Lower leg skin (tissue), 3 donors: ENCODE measurements around the gene DNAJC22.

Source experiments
- POLR2A ChIP-seq, 2 donors: fragments of 450-650 bp; IDR thresholded peaks; one replicate each; pipeline ENCODE4 v1.6.1; 2016 to 2017; ENCODE audit warnings: antibody characterized with exemption in 2 of 2, mild to moderate bottlenecking in 1 of 2, moderate library complexity in 1 of 2
- TF ChIP-seq, protein P1 (sequence below), 3 donors: fragments of 450-650 bp; IDR thresholded peaks; one replicate each; pipeline ENCODE4 v1.5.1; 2016; ENCODE audit warnings: antibody characterized with exemption in 3 of 3, mild to moderate bottlenecking in 3 of 3, moderate library complexity in 2 of 3

DNA sequence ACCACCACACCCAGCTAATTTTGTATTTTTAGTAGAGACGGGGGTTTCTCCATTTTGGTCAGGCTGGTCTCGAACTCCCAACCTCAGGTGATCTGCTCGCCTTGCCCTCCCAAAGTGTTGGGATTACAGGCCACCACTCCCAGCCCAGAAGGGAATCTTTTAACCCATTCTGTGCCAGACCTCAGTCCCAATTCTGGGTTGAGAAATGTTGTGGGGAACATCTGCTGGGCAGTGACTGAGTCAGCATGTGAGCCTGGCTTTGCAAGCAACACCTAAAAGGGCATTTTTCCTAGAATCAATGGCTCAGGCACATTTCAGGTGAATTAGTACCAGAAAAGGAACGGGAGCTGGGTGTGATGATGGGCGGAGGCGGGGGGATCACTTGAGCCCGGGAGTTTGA lies 13.0 kb downstream of the DNAJC22 start:
- TF ChIP-seq, protein P1, sequence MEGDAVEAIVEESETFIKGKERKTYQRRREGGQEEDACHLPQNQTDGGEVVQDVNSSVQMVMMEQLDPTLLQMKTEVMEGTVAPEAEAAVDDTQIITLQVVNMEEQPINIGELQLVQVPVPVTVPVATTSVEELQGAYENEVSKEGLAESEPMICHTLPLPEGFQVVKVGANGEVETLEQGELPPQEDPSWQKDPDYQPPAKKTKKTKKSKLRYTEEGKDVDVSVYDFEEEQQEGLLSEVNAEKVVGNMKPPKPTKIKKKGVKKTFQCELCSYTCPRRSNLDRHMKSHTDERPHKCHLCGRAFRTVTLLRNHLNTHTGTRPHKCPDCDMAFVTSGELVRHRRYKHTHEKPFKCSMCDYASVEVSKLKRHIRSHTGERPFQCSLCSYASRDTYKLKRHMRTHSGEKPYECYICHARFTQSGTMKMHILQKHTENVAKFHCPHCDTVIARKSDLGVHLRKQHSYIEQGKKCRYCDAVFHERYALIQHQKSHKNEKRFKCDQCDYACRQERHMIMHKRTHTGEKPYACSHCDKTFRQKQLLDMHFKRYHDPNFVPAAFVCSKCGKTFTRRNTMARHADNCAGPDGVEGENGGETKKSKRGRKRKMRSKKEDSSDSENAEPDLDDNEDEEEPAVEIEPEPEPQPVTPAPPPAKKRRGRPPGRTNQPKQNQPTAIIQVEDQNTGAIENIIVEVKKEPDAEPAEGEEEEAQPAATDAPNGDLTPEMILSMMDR (IDR thresholded peaks at IDR 0.05) = no peak
- TF ChIP-seq POLR2A (IDR thresholded peaks at IDR 0.05) = no peak
